PFSK-1 (cell line): ENCODE data around the gene LRRC71.

Experiments used
- FOXP2 ChIP-seq: optimal IDR thresholded peaks from 2 replicates; pipeline ENCODE3; 2011; ENCODE audit warnings: borderline replicate concordance, control low read depth, inconsistent platforms; ENCODE audit not compliant: insufficient read depth; ENCODE audit errors: extremely low read length, extremely low read depth
- POLR2AphosphoS5 ChIP-seq: IDR thresholded peaks from 2 replicates; pipeline ENCODE4 v1.6.1; 2012; ENCODE audit warnings: low read depth, mild to moderate bottlenecking, control low read depth, low read length, moderate library complexity
- REST ChIP-seq, 2 experiments: IDR thresholded peaks; 2 replicates each; pipeline versions ENCODE4 v1.6.1 to v1.8.0; 2011 to 2012; ENCODE audit warnings: low read depth in 2 of 2, low read length in 2 of 2, control low read depth in 1 of 2, inconsistent platforms in 1 of 2, mild to moderate bottlenecking in 1 of 2, moderate library complexity in 1 of 2; ENCODE audit not compliant: insufficient read depth in 1 of 2
- SIN3A ChIP-seq: IDR thresholded peaks from 2 replicates; pipeline ENCODE4 v1.6.1; 2012; ENCODE audit warnings: mild to moderate bottlenecking, low read length, moderate library complexity, borderline replicate concordance; ENCODE audit not compliant: insufficient read depth
- TAF1 ChIP-seq: IDR thresholded peaks from 2 replicates; pipeline ENCODE4 v1.6.1; 2012; ENCODE audit warnings: low read length, control low read depth, borderline replicate concordance; ENCODE audit not compliant: insufficient read depth

LRRC71 gene

GRCh38 chr1:156877433-156878170, 42.8 kb upstream of the LRRC71 start:
- TF ChIP-seq POLR2AphosphoS5 (no peak), REST (IDR thresholded peaks at IDR 0.05; ENCODE audit: insufficient read depth in 1 of 2, low read depth in 2 of 2, low read length in 2 of 2) (no peak), FOXP2 (no peak), SIN3A (no peak), TAF1 (no peak)

GRCh38 chr1:156879876-156880275, 40.6 kb upstream of the LRRC71 start:
- no peak for TF ChIP-seq FOXP2
- no peak for TF ChIP-seq SIN3A
- TF ChIP-seq TAF1: no peak
- no peak for TF ChIP-seq POLR2AphosphoS5

GRCh38 chr1:156880473-156880872, 40.0 kb upstream of the LRRC71 start:
- TF ChIP-seq REST (IDR thresholded peaks at IDR 0.05; ENCODE audit: insufficient read depth in 1 of 2, low read depth in 2 of 2, low read length in 2 of 2) (no peak), SIN3A (no peak), POLR2AphosphoS5 (no peak), TAF1 (no peak), FOXP2 (no peak)

GRCh38 chr1:156881101-156881500, 39.3 kb upstream of the LRRC71 start:
- TF ChIP-seq FOXP2: no peak
- no peak for TF ChIP-seq POLR2AphosphoS5
- no peak for TF ChIP-seq TAF1
- no peak for TF ChIP-seq SIN3A
- TF ChIP-seq REST (IDR thresholded peaks at IDR 0.05; ENCODE audit: insufficient read depth in 1 of 2, low read depth in 2 of 2, low read length in 2 of 2): no peak

GRCh38 chr1:156881663-156882062, 38.8 kb upstream of the LRRC71 start:
- TF ChIP-seq REST (IDR thresholded peaks at IDR 0.05; ENCODE audit: insufficient read depth in 1 of 2, low read depth in 2 of 2, low read length in 2 of 2) (no peak), FOXP2 (no peak), TAF1 (no peak), POLR2AphosphoS5 (no peak), SIN3A (no peak)
